HCT116 (cell line): Measurements from ENCODE around the gene DTNB. TPM values are rescaled to one million over a fixed set of nuclear protein-coding genes. Genes with fewer than 3 reads are reported as not detected.
A peak's percentile ranks its signal among the peaks of the same experiment; 100 is the strongest.

Source experiments
- ATAC-seq: fragments of 200-7000 bp; cut with Tn5 transposase; 2 replicates; pipeline ENCODE4 v1.9.1; 2020; ENCODE audit warnings: mild to moderate bottlenecking, moderate library complexity
- BruUV-seq: library from RNA; stranded (reverse); fragments of 400-500 nt; replicated peaks from 2 replicates; lab custom pipeline; 2021; lab: Mats Ljungman, UMichigan
- CTCF ChIA-PET: fragments of 300-600 bp; sonication (Branson Sonifier 250); formaldehyde crosslinking; loops from one replicate; lab custom pipeline; 2021; ENCODE audit warnings: antibody characterized with exemption; lab: Charles Lee
- POLR2A ChIA-PET: fragments of 300-600, 350-600 bp; sonication (Branson Sonifier 250); formaldehyde crosslinking; loops from one replicate; lab custom pipeline; 2021; ENCODE audit warnings: antibody characterized with exemption; lab: Charles Lee
- RAD21 ChIA-PET, 2 experiments: fragments of 300-600 bp; sonication (Branson Sonifier 250); formaldehyde crosslinking; loops; one replicate each; lab custom pipeline; 2023; ENCODE audit warnings: low total read pairs in 2 of 2; ENCODE audit not compliant: uncharacterized antibody in 2 of 2, unreplicated experiment in 2 of 2, low non-redundant PET in 1 of 2; lab: Charles Lee
- DNase-seq: peaks from one replicate; pipeline ENCODE4 v3.0.0-alpha.2; 2010; ENCODE audit warnings: low read depth, low spot score
- H2AFZ ChIP-seq: fragments of 200-600 bp; shearing (Covaris generic), sonication (generic); 2 replicates; pipeline ENCODE4 v1.6.1; 2017; ENCODE audit warnings: low read depth, mixed run types, mixed read lengths, antibody characterized with exemption, low read length; ENCODE audit not compliant: poor library complexity, severe bottlenecking
- H3K27ac ChIP-seq: 2 replicates; pipeline ENCODE4 v1.5.1; 2012; ENCODE audit warnings: low read depth, low read length
- H3K27me3 ChIP-seq: fragments of 200-600 bp; sonication (generic); 2 replicates; pipeline ENCODE4 v1.6.1; 2016; ENCODE audit warnings: mixed run types, low read length, mixed read lengths; ENCODE audit not compliant: insufficient read depth
- H3K36me3 ChIP-seq, 2 experiments: fragments of 200-500 bp in 1 of 2; fragments of 200-600 bp in 1 of 2; sonication (Bioruptor generic) in 1 of 2; sonication (generic) in 1 of 2; 2 replicates each; pipeline versions ENCODE4 v1.5.1 to v1.6.1; 2014 to 2016; ENCODE audit warnings: low read length in 2 of 2, inconsistent platforms in 1 of 2, mixed read lengths in 1 of 2, mixed run types in 1 of 2; ENCODE audit not compliant: insufficient read depth in 2 of 2, control insufficient read depth in 1 of 2
- H3K4me1 ChIP-seq, 2 experiments: fragments of 200-600 bp in 1 of 2; sonication (generic) in 1 of 2; 2 replicates each; pipeline versions ENCODE4 v1.5.1 to v1.6.1; 2012 to 2017; ENCODE audit warnings: low read length in 2 of 2, inconsistent platforms in 1 of 2, mild to moderate bottlenecking in 1 of 2, mixed read lengths in 1 of 2, mixed run types in 1 of 2, moderate library complexity in 1 of 2; ENCODE audit not compliant: insufficient read depth in 2 of 2, control insufficient read depth in 1 of 2
- H3K4me2 ChIP-seq: fragments of 200-600 bp; sonication (generic); 2 replicates; pipeline ENCODE4 v1.6.1; 2017; ENCODE audit warnings: mixed run types, low read length, mixed read lengths
- H3K4me3 ChIP-seq, 2 experiments: fragments of 200-600 bp in 1 of 2; sonication (generic) in 1 of 2; replicated peaks in 1 of 2; 2 replicates each; pipeline ENCODE4 v1.5.1; 2011 to 2016; ENCODE audit warnings: low read length in 2 of 2, control low read depth in 1 of 2, low read depth in 1 of 2, mild to moderate bottlenecking in 1 of 2, mixed read lengths in 1 of 2, mixed run types in 1 of 2
- H3K79me2 ChIP-seq: fragments of 200-600 bp; sonication (generic); 2 replicates; pipeline ENCODE4 v1.6.1; 2017; ENCODE audit warnings: mild to moderate bottlenecking, mixed run types, low read length, moderate library complexity, mixed read lengths; ENCODE audit not compliant: insufficient read depth
- H3K9ac ChIP-seq: fragments of 200-600 bp; sonication (generic); 2 replicates; pipeline ENCODE4 v1.6.1; 2016; ENCODE audit warnings: low read length, mixed read lengths
- H3K9me2 ChIP-seq: fragments of 200-600 bp; sonication (generic), shearing (Covaris generic); 2 replicates; pipeline ENCODE4 v1.6.1; 2017; ENCODE audit warnings: mixed run types, mild to moderate bottlenecking, moderate library complexity; ENCODE audit not compliant: insufficient read depth
- H3K9me3 ChIP-seq, 2 experiments: fragments of 200-500 bp in 1 of 2; fragments of 200-600 bp in 1 of 2; sonication (Bioruptor generic) in 1 of 2; sonication (generic) in 1 of 2; 2 replicates each; pipeline ENCODE4 v1.6.1; 2014 to 2017; ENCODE audit warnings: low read length in 2 of 2, mixed read lengths in 2 of 2, inconsistent platforms in 1 of 2, low read depth in 1 of 2, mild to moderate bottlenecking in 1 of 2, mixed run types in 1 of 2, moderate library complexity in 1 of 2; ENCODE audit not compliant: control insufficient read depth in 1 of 2, insufficient read depth in 1 of 2
- H4K20me1 ChIP-seq: fragments of 200-600 bp; sonication (generic), shearing (Covaris generic); 2 replicates; pipeline ENCODE4 v1.6.1; 2017; ENCODE audit warnings: mixed run types, mild to moderate bottlenecking, moderate library complexity; ENCODE audit not compliant: insufficient read depth
- CBX3 ChIP-seq: IDR thresholded peaks from 2 replicates; pipeline ENCODE4 v1.6.1; 2012; ENCODE audit warnings: low read depth
- EGR1 ChIP-seq: IDR thresholded peaks from 2 replicates; pipeline ENCODE4 v1.6.1; 2012; ENCODE audit warnings: low read depth
- ELF1 ChIP-seq: IDR thresholded peaks from 2 replicates; pipeline ENCODE4 v1.6.1; 2012; ENCODE audit warnings: low read depth, borderline replicate concordance
- EZH2 ChIP-seq: fragments of 200-600 bp; sonication (generic); IDR thresholded peaks from 2 replicates; pipeline ENCODE4 v1.6.1; 2017; ENCODE audit warnings: antibody characterized with exemption, mixed run types
- EZH2phosphoT487 ChIP-seq: fragments of 200-600 bp; IDR thresholded peaks from 2 replicates; pipeline ENCODE4 v1.6.1; 2018; ENCODE audit warnings: antibody characterized with exemption, borderline replicate concordance
- FOSL1 ChIP-seq: IDR thresholded peaks from 2 replicates; pipeline ENCODE4 v1.6.1; 2012; ENCODE audit warnings: low read depth
- MAX ChIP-seq: IDR thresholded peaks from 2 replicates; pipeline ENCODE4 v1.6.1; 2012
- POLR2A ChIP-seq: IDR thresholded peaks from 2 replicates; pipeline ENCODE4 v1.7.0; 2011; ENCODE audit warnings: borderline replicate concordance; ENCODE audit not compliant: insufficient read depth, insufficient read length; ENCODE audit errors: extremely low read depth
- POLR2AphosphoS5 ChIP-seq: IDR thresholded peaks from 2 replicates; pipeline ENCODE4 v1.6.1; 2011; ENCODE audit warnings: mild to moderate bottlenecking, low read depth, low read length, moderate library complexity
- RAD21 ChIP-seq: IDR thresholded peaks from 2 replicates; pipeline ENCODE4 v1.6.1; 2012; ENCODE audit warnings: low read depth, mild to moderate bottlenecking
- SIN3A ChIP-seq: IDR thresholded peaks from 2 replicates; pipeline ENCODE4 v1.6.1; 2012; ENCODE audit warnings: low read depth
- SP1 ChIP-seq: IDR thresholded peaks from 2 replicates; pipeline ENCODE4 v1.6.1; 2012; ENCODE audit warnings: low read depth
- SRF ChIP-seq: IDR thresholded peaks from 2 replicates; pipeline ENCODE4 v1.6.1; 2012; ENCODE audit warnings: low read depth
- TCF7L2 ChIP-seq: IDR thresholded peaks from 2 replicates; pipeline ENCODE4 v1.7.0; 2011; ENCODE audit warnings: borderline replicate concordance, inconsistent platforms; ENCODE audit not compliant: insufficient read depth, insufficient read length; ENCODE audit errors: extremely low read depth
- YY1 ChIP-seq: IDR thresholded peaks from 2 replicates; pipeline ENCODE4 v1.6.1; 2011; ENCODE audit warnings: low read length, low read depth, moderate library complexity, mild to moderate bottlenecking; ENCODE audit not compliant: insufficient replicate concordance; ENCODE audit errors: extremely low read depth
- ZNF274 ChIP-seq: fragments of 200-500 bp; sonication (Bioruptor generic); IDR thresholded peaks from 2 replicates; pipeline ENCODE4 v1.6.1; 2014; ENCODE audit warnings: mild to moderate bottlenecking, low read depth, low read length, inconsistent platforms
- intact Hi-C: fragments of 100-400 bp; cut with micrococcal nuclease; formaldehyde crosslinking; loops from 2 replicates; pipeline ENCODE4 v1.10.0; 2022
- total RNA-seq: library from RNA; stranded (reverse); gene quantifications from one replicate; pipeline ENCODE4 v1.2.1, GENCODE V29; 2021; ENCODE audit not compliant: unreplicated experiment
- TF ChIP-seq, protein P1 (sequence below): IDR thresholded peaks from 2 replicates; pipeline ENCODE4 v1.6.1; 2012
- TF ChIP-seq, protein P2 (sequence below): IDR thresholded peaks from 2 replicates; pipeline ENCODE4 v1.6.1; 2011; ENCODE audit warnings: mild to moderate bottlenecking, low read length, moderate library complexity; ENCODE audit not compliant: insufficient replicate concordance; ENCODE audit errors: extremely low read depth
- TF ChIP-seq, protein P3 (sequence below), 3 experiments: fragments of 200-600 bp in 1 of 3; sonication (generic) in 1 of 3; IDR thresholded peaks in 2 of 3; conservative IDR thresholded peaks in 1 of 3; 2 replicates each; pipeline ENCODE4 v1.5.1; 2012 to 2017; ENCODE audit warnings: low read depth in 2 of 3, low read length in 2 of 3, antibody characterized with exemption in 1 of 3, borderline replicate concordance in 1 of 3, control low read depth in 1 of 3, mild to moderate bottlenecking in 1 of 3, mixed read lengths in 1 of 3, mixed run types in 1 of 3, moderate library complexity in 1 of 3; ENCODE audit not compliant: insufficient read depth in 1 of 3

Gene DTNB
- total RNA-seq, 1 experiment from 2014 or later = 30.2 TPM

GRCh38 chr2:25362049-25362433 lies 311.3 kb downstream of the DTNB start (continued):
- no peak for TF ChIP-seq MAX

GRCh38 chr2:25361261-25362048 lies 311.9 kb downstream of the DTNB start:
- peaks cover 0 to 14% of the 10 kb centered on the region in 2 experiments; a peak in 2 of 4 replicates for H3K4me1 ChIP-seq
- POLR2A ChIA-PET = interaction anchor here (1.1 to 1.4 kb wide), 2 partner anchors 10 to 11 kb away, joined by 3 to 4 read pairs; no protein-coding TSS in a partner anchor
- CTCF ChIA-PET = interaction anchor here (0.6 to 2.6 kb wide), 13 partner anchors 8 to 264 kb away, joined by 3 to 54 read pairs (median 3); no protein-coding TSS in a partner anchor
- TF ChIP-seq, protein P1, sequence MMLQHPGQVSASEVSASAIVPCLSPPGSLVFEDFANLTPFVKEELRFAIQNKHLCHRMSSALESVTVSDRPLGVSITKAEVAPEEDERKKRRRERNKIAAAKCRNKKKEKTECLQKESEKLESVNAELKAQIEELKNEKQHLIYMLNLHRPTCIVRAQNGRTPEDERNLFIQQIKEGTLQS = no peak
- TF ChIP-seq CBX3 (no peak), SRF (no peak), TCF7L2 (no peak), EZH2 (no peak), SIN3A (no peak), ZNF274 (no peak), YY1 (no peak), RAD21 (no peak), MAX (no peak), EZH2phosphoT487 (no peak), POLR2A (no peak), ELF1 (no peak), FOSL1 (no peak), EGR1 (no peak), SP1 (no peak), POLR2AphosphoS5 (no peak)
- TF ChIP-seq, protein P2, sequence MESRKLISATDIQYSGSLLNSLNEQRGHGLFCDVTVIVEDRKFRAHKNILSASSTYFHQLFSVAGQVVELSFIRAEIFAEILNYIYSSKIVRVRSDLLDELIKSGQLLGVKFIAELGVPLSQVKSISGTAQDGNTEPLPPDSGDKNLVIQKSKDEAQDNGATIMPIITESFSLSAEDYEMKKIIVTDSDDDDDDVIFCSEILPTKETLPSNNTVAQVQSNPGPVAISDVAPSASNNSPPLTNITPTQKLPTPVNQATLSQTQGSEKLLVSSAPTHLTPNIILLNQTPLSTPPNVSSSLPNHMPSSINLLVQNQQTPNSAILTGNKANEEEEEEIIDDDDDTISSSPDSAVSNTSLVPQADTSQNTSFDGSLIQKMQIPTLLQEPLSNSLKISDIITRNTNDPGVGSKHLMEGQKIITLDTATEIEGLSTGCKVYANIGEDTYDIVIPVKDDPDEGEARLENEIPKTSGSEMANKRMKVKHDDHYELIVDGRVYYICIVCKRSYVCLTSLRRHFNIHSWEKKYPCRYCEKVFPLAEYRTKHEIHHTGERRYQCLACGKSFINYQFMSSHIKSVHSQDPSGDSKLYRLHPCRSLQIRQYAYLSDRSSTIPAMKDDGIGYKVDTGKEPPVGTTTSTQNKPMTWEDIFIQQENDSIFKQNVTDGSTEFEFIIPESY = no peak
- TF ChIP-seq, protein P3, sequence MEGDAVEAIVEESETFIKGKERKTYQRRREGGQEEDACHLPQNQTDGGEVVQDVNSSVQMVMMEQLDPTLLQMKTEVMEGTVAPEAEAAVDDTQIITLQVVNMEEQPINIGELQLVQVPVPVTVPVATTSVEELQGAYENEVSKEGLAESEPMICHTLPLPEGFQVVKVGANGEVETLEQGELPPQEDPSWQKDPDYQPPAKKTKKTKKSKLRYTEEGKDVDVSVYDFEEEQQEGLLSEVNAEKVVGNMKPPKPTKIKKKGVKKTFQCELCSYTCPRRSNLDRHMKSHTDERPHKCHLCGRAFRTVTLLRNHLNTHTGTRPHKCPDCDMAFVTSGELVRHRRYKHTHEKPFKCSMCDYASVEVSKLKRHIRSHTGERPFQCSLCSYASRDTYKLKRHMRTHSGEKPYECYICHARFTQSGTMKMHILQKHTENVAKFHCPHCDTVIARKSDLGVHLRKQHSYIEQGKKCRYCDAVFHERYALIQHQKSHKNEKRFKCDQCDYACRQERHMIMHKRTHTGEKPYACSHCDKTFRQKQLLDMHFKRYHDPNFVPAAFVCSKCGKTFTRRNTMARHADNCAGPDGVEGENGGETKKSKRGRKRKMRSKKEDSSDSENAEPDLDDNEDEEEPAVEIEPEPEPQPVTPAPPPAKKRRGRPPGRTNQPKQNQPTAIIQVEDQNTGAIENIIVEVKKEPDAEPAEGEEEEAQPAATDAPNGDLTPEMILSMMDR (IDR thresholded peaks at IDR 0.05 in 2 of 3, conservative IDR thresholded peaks at IDR 0.05 in 1 of 3; ENCODE audit: borderline replicate concordance in 1 of 3, insufficient read depth in 1 of 3, low read depth in 2 of 3, low read length in 2 of 3) = no peak

More at GRCh38 chr2:25361261-25362048, 311.9 kb downstream of the DTNB start:
- peak overlapping the region; percentile 26 to 49; a peak in 3 of 4 replicates for H3K4me3 ChIP-seq
- H3K9me3 ChIP-seq = no peaks in the 10 kb centered on the region
- no peaks in the 10 kb centered on the region for H3K36me3 ChIP-seq
- RAD21 ChIA-PET = no interaction called here
- peak overlapping the region; percentile 71 for H3K4me2 ChIP-seq
- no peaks in the 10 kb centered on the region for H3K9me2 ChIP-seq
- H3K27me3 ChIP-seq = no peaks in the 10 kb centered on the region
- ATAC-seq (peak; percentile 15), DNase-seq (no peak)
- H3K9ac ChIP-seq = no peak overlapping the region
- H2AFZ ChIP-seq = no peak overlapping the region
- intact Hi-C loops = no loop called here
- no peak overlapping the region for H3K27ac ChIP-seq
- no peaks in the 10 kb centered on the region for H3K79me2 ChIP-seq
- H4K20me1 ChIP-seq = no peaks in the 10 kb centered on the region
- BruUV-seq = no TSS peak
